Esophagus muscularis mucosa (tissue), 3 donors: Measurements from ENCODE around the gene PPID.

ENCODE experiments used
- CTCF ChIP-seq, 3 experiments: fragments of 200-600 bp in 2 of 3; fragments of 450-650 bp in 1 of 3; sonication (generic) in 2 of 3; IDR thresholded peaks; one replicate each; pipeline ENCODE4 v1.5.1; 2017 to 2019; ENCODE audit warnings: antibody characterized with exemption in 3 of 3, mild to moderate bottlenecking in 2 of 3, moderate library complexity in 1 of 3
- POLR2A ChIP-seq: fragments of 450-650 bp; IDR thresholded peaks from one replicate; pipeline ENCODE4 v1.6.1; 2017; ENCODE audit warnings: antibody characterized with exemption, moderate library complexity, mild to moderate bottlenecking, low read depth

- TF ChIP-seq CTCF (IDR thresholded peaks at IDR 0.05) (no peak), POLR2A (no peak)
Observed at GRCh38 chr4:158714937-158715336, 8.3 kb downstream of the PPID start.
